Panc1 (cell line): ENCODE results near the gene MACROD1. TPM values are rescaled to one million over a fixed set of nuclear protein-coding genes. Genes with fewer than 3 reads are reported as not detected.

Experiments used
- ATAC-seq: fragments of 200-7000 bp; cut with Tn5 transposase; 2 replicates; pipeline ENCODE4 v1.9.1; 2020; ENCODE audit warnings: mild to moderate bottlenecking, moderate library complexity
- BruUV-seq: library from RNA; stranded (reverse); fragments of 400-500 nt; replicated peaks from 2 replicates; lab custom pipeline; 2021; lab: Mats Ljungman, UMichigan
- CTCF ChIA-PET: fragments of 300-600 bp; sonication (Branson Sonifier 250); formaldehyde crosslinking; loops from one replicate; lab custom pipeline; 2022; ENCODE audit warnings: antibody characterized with exemption; lab: Charles Lee
- POLR2A ChIA-PET: fragments of 300-600 bp; sonication (Branson Sonifier 250); formaldehyde crosslinking; loops from one replicate; lab custom pipeline; 2022; ENCODE audit warnings: antibody characterized with exemption; lab: Charles Lee
- DNase-seq: peaks from one replicate; pipeline ENCODE4 v3.0.0-alpha.2; 2010; ENCODE audit warnings: low read depth, low spot score
- H3K27ac ChIP-seq: 2 replicates; pipeline ENCODE4 v1.5.1; 2011; ENCODE audit warnings: mild to moderate bottlenecking, low read length, inconsistent platforms
- H3K27me3 ChIP-seq: fragments of 200-500 bp; sonication (Bioruptor generic); 2 replicates; pipeline ENCODE4 v1.6.0; 2014; ENCODE audit warnings: low read length, inconsistent platforms; ENCODE audit not compliant: control insufficient read depth, insufficient read depth
- H3K36me3 ChIP-seq: fragments of 200-500 bp; sonication (Bioruptor generic); 2 replicates; pipeline ENCODE4 v1.5.1; 2014; ENCODE audit warnings: inconsistent platforms, mild to moderate bottlenecking, low read length, moderate library complexity; ENCODE audit not compliant: control insufficient read depth, insufficient read depth
- H3K4me1 ChIP-seq: 2 replicates; pipeline ENCODE4 v1.5.1; 2011; ENCODE audit warnings: inconsistent platforms, mild to moderate bottlenecking, low read length, moderate library complexity; ENCODE audit not compliant: control insufficient read depth, insufficient read depth
- H3K4me3 ChIP-seq, 2 experiments: 2 replicates each; pipeline ENCODE4 v1.5.1; 2011 to 2012; ENCODE audit warnings: low read depth in 2 of 2, low read length in 2 of 2, mild to moderate bottlenecking in 2 of 2, inconsistent platforms in 1 of 2, moderate library complexity in 1 of 2
- H3K9me3 ChIP-seq: fragments of 200-500 bp; sonication (Bioruptor generic); 2 replicates; pipeline ENCODE4 v1.5.1; 2014; ENCODE audit warnings: low read depth, mild to moderate bottlenecking, inconsistent platforms, low read length, moderate library complexity; ENCODE audit not compliant: control insufficient read depth, insufficient read depth
- CTCF ChIP-seq: fragments of 450-650 bp; IDR thresholded peaks from 2 replicates; pipeline ENCODE4 v1.5.1; 2017; ENCODE audit warnings: mild to moderate bottlenecking
- POLR2AphosphoS5 ChIP-seq: IDR thresholded peaks from 2 replicates; pipeline ENCODE4 v1.6.1; 2012; ENCODE audit warnings: mild to moderate bottlenecking, low read depth, low read length, moderate library complexity
- REST ChIP-seq, 2 experiments: IDR thresholded peaks; 2 replicates each; pipeline ENCODE4 v1.6.1; 2011 to 2012; ENCODE audit warnings: low read depth in 2 of 2, control low read depth in 1 of 2, low read length in 1 of 2, mild to moderate bottlenecking in 1 of 2, moderate library complexity in 1 of 2; ENCODE audit not compliant: insufficient read depth in 1 of 2
- SIN3A ChIP-seq: IDR thresholded peaks from 2 replicates; pipeline ENCODE4 v1.6.1; 2012; ENCODE audit warnings: low read depth, mild to moderate bottlenecking, low read length, moderate library complexity, borderline replicate concordance; ENCODE audit not compliant: insufficient read depth
- TCF7L2 ChIP-seq: IDR thresholded peaks from 2 replicates; pipeline ENCODE4 v1.6.1; 2011; ENCODE audit warnings: mild to moderate bottlenecking, low read depth, low read length, inconsistent platforms
- in situ Hi-C: cut with HindIII; loops from 2 replicates; pipeline ENCODE4 v1.10.0; 2016; ENCODE audit warnings: low sequenced_read_pairs, low pct_unique_long_range_greater_than_20kb
- intact Hi-C: fragments of 100-400 bp; cut with micrococcal nuclease; formaldehyde crosslinking; loops from one replicate; pipeline ENCODE4 v1.10.0; 2022; ENCODE audit not compliant: unreplicated experiment
- total RNA-seq: library from RNA; stranded (reverse); gene quantifications from one replicate; pipeline ENCODE4 v1.2.1, GENCODE V29; 2021; ENCODE audit not compliant: unreplicated experiment

Gene MACROD1
- total RNA-seq, 1 experiment from 2014 or later = 16.8 TPM

GRCh38 chr11:64085906-64086257, 80.0 kb downstream of the MACROD1 start:
- no peaks in the 10 kb centered on the region for H3K27me3 ChIP-seq
- H3K4me1 ChIP-seq = peaks cover 35% of the 10 kb centered on the region
- no peaks in the 10 kb centered on the region for H3K36me3 ChIP-seq
- ChIA-PET CTCF (no interaction called here), POLR2A (no interaction called here)
- no peaks in the 10 kb centered on the region for H3K9me3 ChIP-seq
- in situ Hi-C loops = no loop called here
- ATAC-seq (no peak), DNase-seq (no peak)
- intact Hi-C loops = loop anchor here (5.0 kb wide), 1 partner anchor 66 kb away; no protein-coding TSS in a partner anchor
- no TSS peak for BruUV-seq
- no peak overlapping the region for H3K27ac ChIP-seq
- H3K4me3 ChIP-seq = no peak overlapping the region
- TF ChIP-seq REST (IDR thresholded peaks at IDR 0.05; ENCODE audit: insufficient read depth in 1 of 2, low read depth in 2 of 2, low read length in 1 of 2) (no peak), CTCF (no peak), TCF7L2 (no peak), POLR2AphosphoS5 (no peak), SIN3A (no peak)

GRCh38 chr11:64084951-64085710, 80.8 kb downstream of the MACROD1 start:
- no TSS peak for BruUV-seq
- H3K27me3 ChIP-seq = no peaks in the 10 kb centered on the region
- H3K4me3 ChIP-seq = no peak overlapping the region
- H3K4me1 ChIP-seq = peaks cover 28% of the 10 kb centered on the region
- TF ChIP-seq SIN3A = no peak
- no peak for TF ChIP-seq REST (IDR thresholded peaks at IDR 0.05; ENCODE audit: insufficient read depth in 1 of 2, low read depth in 2 of 2, low read length in 1 of 2)
- TF ChIP-seq CTCF = no peak
- no peak for TF ChIP-seq POLR2AphosphoS5
- TF ChIP-seq TCF7L2 = no peak
- in situ Hi-C loops = no loop called here
- POLR2A ChIA-PET = no interaction called here
- no peaks in the 10 kb centered on the region for H3K9me3 ChIP-seq
- H3K36me3 ChIP-seq = no peaks in the 10 kb centered on the region
- CTCF ChIA-PET = no interaction called here
- ATAC-seq (no peak), DNase-seq (no peak)
- intact Hi-C loops = loop anchor here (5.0 kb wide), 1 partner anchor 67 kb away; no protein-coding TSS in a partner anchor
- H3K27ac ChIP-seq = no peak overlapping the region
